HG03066 (cell line): ENCODE measurements around the gene DRC7.
"Not testable (repeated sequence)": the region's sequence is repeated elsewhere in the genome, so short reads cannot be mapped to it uniquely, and the experiment has no call there.

Experiments used
- ATAC-seq: cut with Tn5 transposase; IDR thresholded peaks from one replicate; pipeline ENCODE4 v1.9.1; 2021; ENCODE audit warnings: low read depth; ENCODE audit not compliant: unreplicated experiment

DRC7 gene

GRCh38 chr16:57660715-57661463, 33.7 kb upstream of the DRC7 start:
- no peak for ATAC-seq

GRCh38 chr16:57661510-57661909, 33.1 kb upstream of the DRC7 start:
- no peak for ATAC-seq

- ATAC-seq = no peak
Observed at GRCh38 chr16:57661936-57662906, 32.4 kb upstream of the DRC7 start.

DNA sequence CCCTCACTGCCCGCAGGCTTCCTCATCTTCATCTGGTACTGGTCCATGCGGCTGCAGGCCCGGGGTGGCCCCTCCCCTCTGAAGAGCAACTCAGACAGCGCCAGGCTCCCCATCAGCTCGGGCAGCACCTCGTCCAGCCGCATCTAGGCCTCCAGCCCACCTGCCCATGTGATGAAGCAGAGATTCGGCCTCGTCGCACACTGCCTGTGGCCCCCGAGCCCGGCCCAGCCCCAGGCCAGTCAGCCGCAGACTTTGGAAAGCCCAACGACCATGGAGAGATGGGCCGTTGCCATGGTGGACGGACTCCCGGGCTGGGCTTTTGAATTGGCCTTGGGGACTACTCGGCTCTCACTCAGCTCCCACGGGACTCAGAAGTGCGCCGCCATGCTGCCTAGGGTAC, 31.2 kb upstream of the DRC7 start:
- ATAC-seq = no peak

DNA sequence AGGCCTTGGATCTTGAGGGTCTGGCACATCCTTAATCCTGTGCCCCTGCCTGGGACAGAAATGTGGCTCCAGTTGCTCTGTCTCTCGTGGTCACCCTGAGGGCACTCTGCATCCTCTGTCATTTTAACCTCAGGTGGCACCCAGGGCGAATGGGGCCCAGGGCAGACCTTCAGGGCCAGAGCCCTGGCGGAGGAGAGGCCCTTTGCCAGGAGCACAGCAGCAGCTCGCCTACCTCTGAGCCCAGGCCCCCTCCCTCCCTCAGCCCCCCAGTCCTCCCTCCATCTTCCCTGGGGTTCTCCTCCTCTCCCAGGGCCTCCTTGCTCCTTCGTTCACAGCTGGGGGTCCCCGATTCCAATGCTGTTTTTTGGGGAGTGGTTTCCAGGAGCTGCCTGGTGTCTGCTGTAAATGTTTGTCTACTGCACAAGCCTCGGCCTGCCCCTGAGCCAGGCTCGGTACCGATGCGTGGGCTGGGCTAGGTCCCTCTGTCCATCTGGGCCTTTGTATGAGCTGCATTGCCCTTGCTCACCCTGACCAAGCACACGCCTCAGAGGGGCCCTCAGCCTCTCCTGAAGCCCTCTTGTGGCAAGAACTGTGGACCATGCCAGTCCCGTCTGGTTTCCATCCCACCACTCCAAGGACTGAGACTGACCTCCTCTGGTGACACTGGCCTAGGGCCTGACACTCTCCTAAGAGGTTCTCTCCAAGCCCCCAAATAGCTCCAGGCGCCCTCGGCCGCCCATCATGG, 30.5 kb upstream of the DRC7 start:
- no peak for ATAC-seq

GRCh38 chr16:57664662-57665025, 30.0 kb upstream of the DRC7 start:
- ATAC-seq = no peak

DNA sequence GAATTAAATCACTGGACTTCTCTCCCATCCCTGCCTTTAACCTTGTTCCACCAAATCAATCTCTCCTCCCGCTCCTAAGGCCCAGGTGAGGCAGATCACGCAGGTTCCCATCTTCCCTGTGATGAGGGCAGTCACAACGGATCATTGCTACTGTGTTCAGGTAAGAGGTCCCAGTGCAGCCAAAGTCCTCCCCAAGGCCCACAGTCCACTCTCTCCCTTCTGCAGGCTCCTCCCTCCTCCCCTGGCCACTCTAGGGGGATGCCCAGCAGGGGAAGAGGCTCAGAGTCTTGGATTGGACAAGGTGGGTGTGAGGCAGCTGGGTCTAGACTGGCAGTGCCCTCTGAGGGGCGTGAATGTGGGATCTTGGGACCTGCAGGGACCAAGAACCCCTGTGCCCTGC, 29.1 kb upstream of the DRC7 start:
- no peak for ATAC-seq

DNA sequence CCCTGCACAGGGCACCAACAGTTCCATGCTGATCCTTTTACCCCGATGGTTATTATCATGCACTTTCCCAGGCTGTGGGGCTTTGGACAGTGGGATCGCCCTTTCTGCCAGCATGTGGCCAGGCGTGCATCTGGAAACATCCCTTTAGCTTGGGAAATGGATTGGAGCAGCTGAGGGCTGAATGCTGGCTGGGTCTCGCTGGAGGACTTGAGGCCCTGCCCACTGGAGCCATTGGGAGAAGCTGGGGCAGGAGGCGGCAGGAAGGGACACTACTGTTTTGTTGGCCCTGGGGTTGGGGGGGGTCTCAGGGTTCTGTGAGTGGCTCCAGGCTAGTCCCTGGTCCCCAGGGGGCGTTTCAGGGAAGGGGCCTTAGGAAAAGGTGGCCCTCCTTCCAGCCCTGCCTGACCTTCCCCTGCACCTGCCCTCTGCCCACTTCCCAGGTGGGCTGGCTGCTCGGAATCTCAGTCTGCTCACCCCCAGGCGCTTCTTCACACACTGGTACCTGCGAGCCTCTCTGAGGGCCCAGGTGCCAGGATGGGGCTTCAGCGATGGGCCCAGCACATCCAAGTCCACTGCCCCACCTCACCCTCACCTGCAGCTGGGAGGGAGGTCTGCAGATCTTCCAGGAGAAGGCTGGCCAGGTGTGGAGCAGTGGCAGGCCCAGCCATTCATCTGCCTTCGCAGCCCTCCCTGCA, 28.1 kb upstream of the DRC7 start:
- ATAC-seq = no peak

DNA sequence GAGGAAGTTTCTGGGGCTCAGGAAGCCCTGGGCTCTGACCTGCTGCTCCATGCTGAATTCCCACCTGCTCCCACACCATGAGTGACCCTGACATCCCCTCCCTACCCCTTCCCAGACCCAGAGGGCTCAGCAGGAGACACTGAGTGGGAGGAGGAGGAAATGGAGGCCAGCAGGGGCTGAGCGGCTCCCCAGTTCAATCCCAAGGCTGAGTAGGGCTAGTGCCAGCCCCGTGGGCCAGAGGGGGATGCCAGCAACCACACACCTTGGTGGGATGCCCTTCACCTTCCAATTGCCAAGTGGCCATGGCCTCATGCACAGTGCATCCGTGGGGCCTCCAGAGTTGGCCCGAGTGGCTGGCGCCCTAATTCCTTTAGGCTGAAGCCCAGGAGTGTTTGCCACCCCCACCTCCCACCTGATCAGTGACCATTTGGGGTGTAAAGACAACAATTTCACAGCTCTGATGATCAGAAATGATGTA, 27.5 kb upstream of the DRC7 start:
- no peak for ATAC-seq

GRCh38 chr16:57667526-57668262, 26.9 kb upstream of the DRC7 start:
- ATAC-seq = no peak

DNA sequence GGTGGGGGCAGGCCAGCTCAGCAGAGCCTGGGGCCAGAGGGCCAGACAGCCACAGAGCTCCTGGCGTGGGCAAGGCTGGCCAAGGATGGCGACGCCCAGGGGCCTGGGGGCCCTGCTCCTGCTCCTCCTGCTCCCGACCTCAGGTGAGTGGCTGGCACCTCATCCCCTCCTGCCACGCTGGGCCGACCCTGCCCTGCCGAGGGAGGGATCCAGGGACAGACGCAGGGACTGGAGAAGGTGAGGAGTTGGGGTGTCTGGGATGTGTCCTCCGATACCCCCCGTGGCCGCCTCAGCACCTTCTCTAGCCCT, 26.4 kb upstream of the DRC7 start, which contains the start of gene ADGRG3:
ADGRG3 (plus strand) TSS at position 44 of the 309 bp plus-strand sequence; CDS start at position 86, 42 bp downstream.
- ATAC-seq = no peak

GRCh38 chr16:57668630-57669475, 25.8 kb upstream of the DRC7 start:
- ATAC-seq = no peak

GRCh38 chr16:57669476-57670162, 25.0 kb upstream of the DRC7 start:
- no peak for ATAC-seq

DNA sequence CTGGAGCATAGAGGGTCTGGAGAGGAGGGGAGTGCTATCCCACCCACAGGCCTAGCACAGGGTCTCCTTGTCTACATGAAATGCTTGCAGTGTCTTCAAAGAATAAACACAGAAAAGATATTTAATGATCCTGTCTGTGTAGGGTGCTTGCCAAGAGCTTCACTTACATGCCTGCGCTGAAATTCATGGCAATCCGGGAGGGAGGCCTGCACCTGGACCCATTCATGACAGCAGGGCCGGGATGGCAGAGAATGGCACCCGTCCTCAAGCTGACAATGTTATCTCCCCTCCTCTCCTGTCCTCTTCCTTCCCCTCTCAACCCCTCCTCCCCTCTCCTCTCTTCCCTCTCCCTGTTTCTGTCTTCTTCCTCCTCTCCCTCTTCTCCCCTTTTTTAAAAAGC, 24.4 kb upstream of the DRC7 start:
- ATAC-seq = no peak

DNA sequence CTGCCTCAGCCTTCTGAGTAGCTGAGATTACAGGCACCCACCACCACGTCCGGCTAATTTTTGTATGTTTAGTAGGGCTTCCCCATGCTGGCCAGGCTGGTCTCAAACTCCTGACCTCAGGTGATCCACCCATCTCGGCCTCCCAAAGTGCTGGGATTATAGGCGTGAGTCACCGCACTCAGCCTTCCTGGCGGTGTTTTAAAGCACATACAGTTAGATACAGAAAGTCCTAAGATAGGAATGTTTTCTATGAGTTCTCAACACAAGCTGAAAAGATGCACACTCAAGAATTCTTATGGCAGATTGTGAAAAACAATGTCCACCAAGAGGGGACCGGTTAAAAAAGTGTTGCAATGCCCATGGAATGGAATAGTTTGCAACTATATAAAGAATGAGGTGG, 23.2 kb upstream of the DRC7 start:
- ATAC-seq = not testable (repeated sequence)

DNA sequence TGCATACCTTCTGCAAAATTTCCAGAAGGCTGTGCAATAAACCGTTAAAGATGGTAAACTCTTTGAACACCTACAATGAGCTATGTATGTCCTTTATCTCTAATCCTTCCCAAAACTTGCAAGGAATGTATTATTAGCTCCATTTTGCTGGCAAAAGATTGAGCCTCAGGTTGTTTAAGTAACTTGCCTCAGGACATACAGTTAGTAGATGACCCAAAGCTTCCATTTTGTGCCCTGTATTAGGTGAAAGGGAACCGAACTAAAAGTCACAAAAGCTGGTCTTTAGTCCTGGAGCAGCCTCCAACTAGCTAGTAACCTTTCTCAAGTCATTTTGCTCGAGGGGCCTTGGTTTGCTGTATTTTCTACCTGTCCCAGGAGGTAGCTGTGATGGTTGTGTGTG, 22.2 kb upstream of the DRC7 start:
- no peak for ATAC-seq

DNA sequence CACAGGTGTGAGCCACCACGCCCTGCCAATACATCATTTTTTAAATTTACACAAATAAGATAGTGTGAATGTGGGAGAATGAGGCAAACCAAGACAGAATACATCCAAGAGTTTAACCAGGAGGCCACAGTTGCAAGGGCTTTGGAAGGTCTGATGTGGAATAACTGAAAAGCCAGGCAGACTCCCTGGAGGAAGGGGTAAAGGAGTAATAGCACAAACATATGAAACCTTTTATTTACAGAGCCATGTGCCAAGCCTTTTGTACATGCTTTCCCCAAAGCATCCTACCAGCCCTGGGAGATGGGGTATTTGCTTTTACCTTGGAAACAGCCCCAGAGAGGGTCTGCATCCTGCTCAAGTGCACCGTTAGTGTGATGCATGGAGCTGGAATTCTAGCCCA, 21.8 kb upstream of the DRC7 start:
- ATAC-seq = no peak
